Jurkat, Clone E6-1 (cell line): ENCODE data around the gene TRPM7.
"Not testable (repeated sequence)": the region's sequence is repeated elsewhere in the genome, so short reads cannot be mapped to it uniquely, and the experiment has no call there.

ENCODE experiments used
- DNase-seq: peaks from one replicate; pipeline ENCODE4 v3.0.0-alpha.2; 2011; ENCODE audit warnings: low read depth, low spot score
- H3K4me3 ChIP-seq: 2 replicates; pipeline ENCODE4 v1.5.1; 2011; ENCODE audit warnings: mild to moderate bottlenecking, low read length, control low read depth, moderate library complexity

The TRPM7 gene

DNA sequence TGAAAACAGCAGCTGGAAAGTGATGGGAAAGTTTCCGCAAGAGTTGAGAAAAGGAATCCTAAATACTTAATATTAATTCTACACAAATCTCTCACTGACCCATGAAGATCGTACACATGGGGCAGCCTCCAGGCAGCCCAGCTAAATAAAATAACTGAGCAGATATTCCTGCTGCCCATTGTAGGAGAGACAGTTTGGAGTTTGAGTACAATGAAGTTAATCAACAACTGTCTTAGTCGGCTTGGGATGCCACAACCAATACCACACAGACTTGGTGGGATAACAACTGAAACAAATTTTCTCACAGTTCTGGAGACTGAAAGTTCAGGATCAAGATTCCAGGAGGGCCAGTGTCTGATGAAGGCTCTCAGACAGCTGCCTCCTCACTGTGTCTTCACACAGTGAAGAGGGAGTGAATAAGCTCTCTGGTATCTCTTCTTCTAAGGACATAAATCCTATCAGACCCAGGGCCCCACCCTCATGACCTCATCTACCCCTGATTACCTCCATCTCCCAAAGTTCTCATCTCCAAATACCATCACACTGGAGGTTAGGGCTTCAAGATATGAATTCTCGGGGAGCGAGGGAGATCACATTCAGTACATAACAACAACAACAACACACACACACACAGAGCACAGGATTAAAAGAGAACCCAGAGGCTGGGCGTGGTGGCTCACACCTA, 9.7 kb downstream of the TRPM7 start:
- no peak for DNase-seq
- H3K4me3 ChIP-seq: no peak overlapping the region

DNA sequence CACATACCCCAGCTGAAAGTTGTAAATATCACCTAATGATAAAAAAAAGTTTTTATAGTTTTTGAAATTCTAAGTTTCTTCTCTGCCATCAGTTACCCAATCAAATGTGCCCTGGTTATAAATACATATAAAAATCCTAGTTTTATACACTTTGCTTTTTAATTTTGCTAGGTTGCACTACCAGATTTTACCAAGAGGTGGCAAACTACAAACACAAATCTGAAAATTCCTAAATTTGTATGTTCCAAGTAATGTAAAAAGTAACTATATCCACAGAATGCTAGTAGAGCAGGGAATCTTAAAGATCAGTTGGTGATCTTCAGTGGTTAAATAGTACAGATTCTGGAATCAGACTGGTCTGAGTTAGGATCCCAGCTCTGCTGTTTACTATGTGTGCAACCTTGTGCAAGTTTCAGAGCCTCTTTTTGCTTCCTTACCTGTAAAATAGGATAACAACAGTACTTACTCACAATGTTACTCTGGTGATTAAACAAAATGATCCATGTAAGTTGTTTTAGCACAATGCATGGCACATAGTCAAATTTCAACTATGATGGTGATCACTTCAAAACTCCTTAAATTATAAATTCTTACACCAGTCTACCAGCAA, 11.0 kb downstream of the TRPM7 start:
- H3K4me3 ChIP-seq: no peak overlapping the region
- DNase-seq: peak; percentile 18

DNA sequence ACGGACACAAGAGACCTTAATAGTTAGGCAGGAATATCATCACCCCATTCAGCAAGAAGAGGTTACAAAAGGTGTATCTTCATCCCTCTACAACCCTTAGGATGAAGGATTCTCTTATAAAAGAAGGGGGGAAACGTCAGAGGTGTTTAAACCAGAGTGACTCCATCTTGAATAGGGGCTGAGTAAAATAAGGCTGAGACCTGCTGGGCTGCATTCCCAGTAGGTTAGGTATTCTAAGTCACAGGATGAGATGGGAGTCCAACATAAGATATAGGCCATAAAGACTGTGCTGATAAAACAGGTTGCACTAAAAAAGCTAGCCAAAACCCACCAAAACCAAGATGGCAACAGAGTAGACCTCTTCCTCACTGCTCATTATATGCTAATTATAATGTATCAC, 16.5 kb downstream of the TRPM7 start:
- H3K4me3 ChIP-seq: no peak overlapping the region
- DNase-seq: no peak

DNA sequence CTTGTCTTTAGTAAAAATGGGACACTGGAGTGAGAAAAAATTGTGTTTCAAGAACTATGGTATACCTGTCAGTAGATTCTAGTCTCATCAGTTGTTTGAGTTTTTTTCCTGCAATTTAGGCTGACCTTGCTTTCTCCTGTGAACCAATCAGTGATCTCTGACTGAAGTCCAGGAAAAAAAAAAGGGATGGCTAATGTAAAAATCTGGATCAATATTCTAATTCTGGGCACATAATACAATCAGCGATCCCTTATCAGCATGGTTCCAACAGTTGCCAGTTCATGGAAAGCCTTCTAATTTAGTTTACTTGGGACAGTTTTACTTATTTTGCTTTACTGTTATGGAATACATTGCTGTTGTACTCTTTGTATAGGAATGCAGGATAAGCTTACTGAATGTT, 17.0 kb downstream of the TRPM7 start:
- H3K4me3 ChIP-seq: no peak overlapping the region
- DNase-seq: no peak

DNA sequence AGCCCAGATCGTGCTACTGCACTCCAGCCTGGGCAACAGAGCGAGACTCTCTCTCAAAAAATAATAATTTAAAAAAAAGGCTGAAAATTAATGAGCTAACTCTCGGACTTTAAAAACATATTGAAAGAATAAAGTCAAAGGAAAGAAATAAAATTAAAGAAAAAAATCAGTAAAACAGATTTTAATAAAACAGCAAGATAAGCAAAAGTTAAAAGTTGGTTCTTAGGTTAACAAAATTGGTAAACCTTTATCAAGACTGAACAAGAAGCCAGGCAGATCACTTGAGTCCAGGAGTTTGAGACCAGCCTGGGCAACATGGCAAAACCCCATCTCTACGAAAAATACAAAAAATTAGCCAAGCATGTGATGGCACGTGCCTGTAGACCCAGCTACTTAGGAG, 20.7 kb downstream of the TRPM7 start:
- DNase-seq: no peak
- no peak overlapping the region for H3K4me3 ChIP-seq

DNA sequence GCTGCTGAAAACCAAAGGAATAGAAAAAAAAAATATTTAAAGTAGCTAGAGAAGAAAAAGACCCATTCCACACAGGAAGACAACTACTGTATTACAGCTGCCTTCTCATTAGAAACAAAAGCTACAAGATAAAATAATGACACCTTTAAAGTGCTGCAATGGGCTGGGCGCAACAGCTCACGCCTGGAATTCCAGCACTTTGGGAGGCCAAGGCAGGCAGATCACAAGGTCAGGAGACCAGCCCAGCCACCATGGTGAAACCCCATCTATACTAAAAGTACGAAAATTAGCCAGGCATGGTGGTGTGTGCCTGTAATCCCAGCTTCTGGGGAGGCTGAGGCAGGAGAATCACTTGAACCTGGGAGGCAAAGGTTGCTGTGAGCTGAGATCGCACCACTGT, 31.0 kb downstream of the TRPM7 start:
- DNase-seq: no peak
- H3K4me3 ChIP-seq: no peak overlapping the region

DNA sequence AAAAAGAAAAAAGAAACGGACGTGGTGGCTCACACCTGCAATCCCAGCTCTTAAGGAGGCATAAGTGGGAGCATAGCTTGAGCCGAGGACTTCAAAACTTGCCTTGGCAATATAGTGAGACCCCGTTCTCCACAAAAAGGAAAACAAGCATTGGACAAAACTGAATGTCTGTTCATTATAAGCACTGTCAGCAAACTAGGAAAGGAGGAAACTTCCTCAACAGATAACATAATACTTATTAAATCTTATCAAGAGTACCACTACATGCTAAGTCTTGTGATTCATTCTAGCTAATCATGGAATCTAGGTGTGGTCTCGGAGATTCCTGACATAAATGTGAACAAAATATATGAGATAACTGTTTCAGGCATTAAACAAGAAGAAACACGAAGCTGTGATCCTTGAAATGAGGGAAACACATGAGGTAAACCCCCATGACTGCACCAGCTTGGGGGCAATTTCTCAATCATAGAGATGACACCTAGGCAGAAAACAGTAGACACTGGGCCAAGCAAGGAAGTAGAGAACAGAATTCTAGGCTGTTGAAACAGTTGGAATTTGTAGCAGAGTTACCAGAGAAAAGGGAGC, 33.3 kb downstream of the TRPM7 start:
- DNase-seq: no peak
- H3K4me3 ChIP-seq: no peak overlapping the region

DNA sequence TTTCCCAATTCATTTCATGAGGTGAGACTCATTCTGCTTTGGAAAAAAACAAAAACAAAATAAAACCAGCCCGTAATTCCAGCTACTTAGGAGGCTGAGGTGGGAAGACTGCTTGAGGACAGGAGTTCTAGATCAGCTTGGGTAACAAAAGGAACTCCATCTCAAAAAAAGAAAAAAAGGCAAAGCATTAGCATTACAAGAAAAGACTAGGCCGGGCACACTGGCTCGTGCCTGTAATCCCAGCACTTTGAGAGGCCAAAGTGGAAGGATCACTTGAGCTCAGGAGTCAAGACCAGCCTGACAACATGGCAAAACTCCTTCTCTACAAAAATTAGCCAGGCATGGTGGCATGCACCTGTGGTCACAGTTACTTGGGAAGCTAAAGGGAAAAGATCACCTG, 33.9 kb downstream of the TRPM7 start:
- no peak for DNase-seq
- H3K4me3 ChIP-seq: no peak overlapping the region

DNA sequence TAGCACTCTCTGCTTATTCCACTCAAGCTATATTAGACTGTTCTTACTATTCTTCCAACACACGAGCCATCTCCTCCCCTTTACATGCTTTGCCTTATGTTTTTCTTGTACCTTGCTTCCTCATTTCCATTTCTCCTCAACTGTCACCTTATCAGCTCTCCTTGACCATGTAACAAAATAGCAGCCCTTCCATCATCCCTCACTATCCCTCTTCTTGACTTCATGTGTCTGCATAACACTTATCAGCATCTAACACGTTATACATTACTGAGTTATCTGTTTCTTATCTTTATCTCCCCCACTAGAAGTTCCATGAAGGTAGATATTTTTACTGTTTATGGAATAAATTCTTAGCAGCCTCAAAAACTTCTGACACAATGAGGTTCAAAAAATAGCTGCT, 45.3 kb downstream of the TRPM7 start:
- H3K4me3 ChIP-seq: no peak overlapping the region
- no peak for DNase-seq

DNA sequence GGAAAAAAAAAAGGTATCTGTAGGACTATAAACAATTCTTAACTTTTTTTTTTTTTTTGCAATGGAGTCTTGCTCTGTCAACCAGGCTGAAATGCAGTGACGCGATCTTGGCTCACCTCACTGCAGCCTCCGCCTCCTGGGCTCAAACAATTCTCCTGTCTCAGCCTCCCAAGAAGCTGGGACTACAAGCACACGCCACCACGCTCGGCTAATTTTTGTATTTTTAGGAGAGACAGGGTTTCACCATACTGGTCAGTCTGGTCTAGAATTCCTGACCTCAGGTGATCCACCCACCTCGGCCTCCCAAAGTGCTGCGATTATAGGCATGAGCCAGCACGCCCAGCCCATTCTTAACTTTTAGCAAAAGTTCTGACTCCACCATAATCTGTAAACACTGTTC, 50.5 kb downstream of the TRPM7 start:
- no peak for DNase-seq
- no peak overlapping the region for H3K4me3 ChIP-seq

DNA sequence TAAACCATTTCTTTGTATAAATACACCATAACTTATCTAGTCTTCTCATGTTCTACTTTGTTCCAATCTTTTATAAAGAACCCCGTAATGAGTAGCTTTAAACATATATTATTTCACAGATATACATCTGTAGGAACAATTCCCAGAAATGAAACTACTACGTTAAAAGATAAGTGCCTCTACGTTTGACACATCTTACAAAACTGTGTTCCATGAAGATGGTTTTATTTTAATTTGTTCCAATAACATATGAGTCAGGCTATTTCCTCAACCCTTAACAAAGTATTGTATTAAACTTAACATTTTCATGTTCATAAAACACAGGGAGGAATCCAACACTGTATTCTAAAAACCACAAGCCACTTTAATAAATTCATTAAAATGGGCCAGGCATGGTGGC, 52.9 kb downstream of the TRPM7 start:
- no peak overlapping the region for H3K4me3 ChIP-seq
- no peak for DNase-seq

DNA sequence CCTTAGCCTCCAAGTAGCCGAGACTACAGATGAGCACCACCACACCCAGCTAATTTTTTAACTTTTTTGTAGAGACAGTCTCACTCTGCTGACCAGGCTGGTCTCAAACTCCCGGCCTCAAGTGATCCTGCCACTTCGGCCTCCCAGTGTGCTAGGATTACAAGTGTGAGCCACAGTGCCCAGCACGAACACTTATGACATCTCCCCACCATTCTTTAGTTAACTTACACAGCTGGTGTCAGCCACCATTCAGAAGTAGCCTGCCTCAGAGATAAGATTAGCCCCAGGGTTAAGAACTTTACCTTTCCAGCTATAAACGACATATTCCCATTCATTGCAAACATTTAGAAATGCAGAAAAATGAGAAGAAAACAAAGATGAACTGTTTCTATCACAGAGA, 58.2 kb downstream of the TRPM7 start:
- no peak overlapping the region for H3K4me3 ChIP-seq
- DNase-seq: no peak

DNA sequence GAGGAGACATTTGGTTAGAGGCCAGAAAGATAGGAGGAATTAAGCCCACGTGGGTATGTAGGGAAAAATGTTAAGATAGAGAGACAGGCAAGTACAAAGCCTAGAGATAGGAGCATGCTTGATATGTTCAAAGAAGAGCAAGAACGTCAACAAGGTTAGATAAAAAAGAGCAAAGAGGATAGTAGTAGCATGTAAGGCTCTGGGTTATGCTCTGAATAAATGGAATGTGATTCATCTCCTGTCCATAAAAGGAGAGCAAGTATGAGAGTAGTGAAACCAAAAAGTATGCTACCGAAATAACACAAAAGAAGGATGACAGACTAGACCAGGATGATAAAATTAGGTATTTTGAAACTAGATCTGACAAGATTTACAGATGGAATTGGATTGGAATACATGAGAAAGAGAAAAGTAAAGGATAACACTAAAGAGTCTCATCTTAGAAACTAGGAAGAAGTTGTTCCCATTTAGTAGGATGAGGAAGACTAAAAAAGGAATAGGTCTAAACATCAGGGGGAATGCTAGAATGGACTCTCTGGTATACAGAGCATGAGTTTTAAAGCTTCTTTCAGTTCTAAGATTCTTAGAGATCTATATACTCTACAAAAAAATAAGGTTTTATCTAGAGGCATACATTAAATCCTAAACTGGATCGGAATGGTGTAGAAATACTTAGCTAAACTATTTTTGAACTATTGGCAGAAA, 59.1 kb downstream of the TRPM7 start:
- H3K4me3 ChIP-seq: no peak overlapping the region
- DNase-seq: no peak

DNA sequence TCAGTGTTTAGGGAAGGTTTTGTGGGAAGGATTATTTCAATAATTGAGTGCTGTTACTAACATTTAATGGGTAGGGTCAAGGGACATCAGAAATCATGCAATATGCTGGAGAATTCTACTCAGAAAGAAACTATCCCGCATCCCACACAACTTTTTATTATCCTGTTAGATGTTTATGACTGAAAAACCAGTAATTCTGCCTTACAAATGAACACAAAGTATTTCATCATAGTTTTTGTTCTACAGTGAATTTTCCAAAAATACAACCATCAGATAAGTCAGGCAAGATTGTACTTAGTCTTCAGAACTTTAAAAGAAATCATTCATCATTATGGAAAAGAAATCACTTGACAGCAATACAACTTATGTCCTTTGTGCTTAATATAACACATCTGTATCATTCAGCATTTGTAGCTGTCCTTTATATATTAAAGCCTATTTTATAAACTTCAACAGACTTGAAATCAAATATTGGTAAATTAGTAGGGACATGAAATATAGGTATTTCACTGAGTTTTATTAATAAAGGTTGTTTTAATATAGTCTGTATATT, 61.9 kb downstream of the TRPM7 start:
- no peak for DNase-seq
- H3K4me3 ChIP-seq: no peak overlapping the region

DNA sequence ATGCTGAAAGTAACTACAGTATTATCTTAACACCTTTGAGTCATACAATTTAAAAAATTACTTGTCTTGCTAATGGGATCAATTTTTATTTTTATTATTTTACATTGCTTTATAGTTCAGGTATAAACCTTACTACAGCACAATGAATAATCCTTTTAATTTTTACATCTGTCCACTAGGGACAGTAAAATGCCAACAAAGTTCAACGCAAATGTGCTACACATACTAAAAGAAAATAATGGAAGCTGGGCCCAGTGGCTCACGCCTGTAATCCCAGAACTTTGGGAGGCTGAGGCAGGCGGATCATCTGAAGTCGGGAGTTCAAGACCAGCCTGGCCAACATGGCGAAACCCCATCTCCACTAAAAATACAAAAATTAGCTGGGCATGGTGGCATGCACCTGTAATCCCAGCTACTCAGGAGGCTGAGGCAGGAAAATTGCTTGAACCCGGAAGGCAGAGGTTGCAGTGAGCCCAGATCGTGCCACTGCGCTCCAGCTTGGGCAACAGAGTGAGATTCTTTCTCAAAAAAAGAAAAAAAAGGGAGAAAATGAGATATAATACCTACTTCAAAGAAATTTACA, 64.1 kb downstream of the TRPM7 start:
- peak; percentile 6 for DNase-seq
- H3K4me3 ChIP-seq: not testable (repeated sequence)

DNA sequence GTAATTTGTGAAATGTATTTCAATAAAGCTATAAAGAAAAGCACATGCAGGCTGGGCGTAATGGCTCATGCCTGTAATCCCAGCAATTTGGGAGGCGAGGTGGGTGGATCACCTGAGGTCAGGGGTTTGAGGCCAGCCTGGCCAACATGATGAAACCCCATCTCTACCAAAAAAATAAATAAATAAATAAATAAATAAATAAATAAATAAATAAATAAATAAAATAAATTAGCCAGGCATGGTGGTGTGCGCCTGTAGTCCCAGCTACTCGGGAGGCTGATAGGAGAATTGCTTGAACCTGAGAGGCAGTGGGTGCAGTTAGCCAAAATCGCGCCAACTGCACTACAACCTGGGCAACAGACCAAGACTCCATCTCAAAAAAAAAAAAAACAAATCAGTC, 69.6 kb downstream of the TRPM7 start:
- DNase-seq, H3K4me3 ChIP-seq: not testable (repeated sequence)

DNA sequence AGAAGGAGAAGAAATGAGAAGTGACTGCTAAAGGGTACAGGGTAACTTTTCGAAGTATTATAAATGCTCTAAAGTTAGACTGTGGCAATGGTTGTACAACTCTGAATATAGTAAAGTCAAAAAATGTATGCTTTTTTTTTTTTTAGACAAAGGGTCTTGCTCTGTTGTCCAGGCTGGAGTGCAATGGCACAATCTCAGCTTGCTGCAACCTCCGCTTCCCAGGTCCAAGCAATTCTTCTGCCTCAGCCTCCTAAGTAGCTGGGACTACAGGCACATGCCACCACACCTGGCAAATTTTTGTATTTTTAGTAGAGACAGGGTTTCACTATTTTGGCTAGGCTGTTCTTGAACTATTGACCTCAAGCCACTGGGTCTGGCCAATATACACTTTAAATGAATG, 70.0 kb downstream of the TRPM7 start:
- DNase-seq, H3K4me3 ChIP-seq: not testable (repeated sequence)

DNA sequence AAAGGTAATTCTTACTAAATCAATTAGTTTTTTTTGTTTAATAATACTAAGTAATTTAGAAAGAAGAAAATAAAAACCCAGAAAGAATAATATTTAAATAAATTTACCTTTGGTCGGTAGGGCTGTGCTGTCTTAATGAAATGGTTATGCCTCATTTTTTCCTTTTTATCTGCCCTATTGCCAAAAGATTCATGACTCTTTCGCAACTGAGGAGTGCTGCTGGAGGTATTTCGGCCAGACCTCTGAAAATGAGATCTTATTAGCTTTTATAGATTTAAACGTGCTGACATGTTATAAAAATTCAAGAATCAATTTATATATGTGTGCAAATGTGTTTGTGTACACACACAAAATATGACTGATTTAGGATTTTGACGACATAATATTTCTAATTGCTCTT, 73.0 kb downstream of the TRPM7 start:
- no peak overlapping the region for H3K4me3 ChIP-seq
- DNase-seq: no peak

DNA sequence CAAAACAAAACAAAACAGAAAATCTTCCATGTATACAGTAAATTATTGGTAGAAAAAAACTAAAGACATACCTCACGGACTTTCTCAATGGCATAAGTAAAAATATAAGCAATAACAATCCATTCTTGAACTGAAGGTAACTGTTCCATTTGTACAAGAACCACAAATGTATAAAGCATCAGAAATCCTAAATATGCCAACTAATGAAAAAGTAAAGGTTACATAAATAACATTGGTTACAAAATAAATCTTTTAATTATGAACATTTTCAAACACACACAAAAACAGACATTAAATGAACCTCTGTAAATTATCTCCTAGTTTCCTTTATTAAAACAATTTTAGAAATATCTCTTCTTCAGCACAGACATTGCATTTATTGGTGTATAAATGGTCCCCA, 79.5 kb downstream of the TRPM7 start:
- no peak overlapping the region for H3K4me3 ChIP-seq
- no peak for DNase-seq

DNA sequence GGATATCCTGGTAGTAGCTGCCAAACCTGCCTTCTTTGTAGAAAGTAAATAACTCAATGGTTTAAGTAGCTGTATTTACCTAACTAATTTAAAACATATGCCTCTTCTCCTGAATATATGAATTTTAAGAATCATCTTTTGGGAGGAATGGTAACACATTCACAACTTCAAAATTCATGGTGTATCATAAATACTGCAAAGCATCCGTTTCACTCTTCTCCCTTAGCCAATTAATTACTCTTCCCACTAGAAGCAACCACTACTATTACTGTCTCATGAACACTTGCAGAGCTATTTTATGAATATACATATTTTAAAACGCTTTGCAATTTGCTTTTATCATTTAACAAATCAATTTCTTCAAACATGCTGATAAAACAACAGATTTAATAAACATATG, 81.1 kb downstream of the TRPM7 start:
- DNase-seq: no peak
- H3K4me3 ChIP-seq: no peak overlapping the region
